K562 (cell line): ENCODE measurements around the gene SIGLEC11. TPM values are rescaled to one million over a fixed set of nuclear protein-coding genes. Genes with fewer than 3 reads are reported as not detected.

Experiments used
- BCOR ChIP-seq: fragments of 450-650 bp; IDR thresholded peaks from 2 replicates; pipeline ENCODE4 v1.6.1; 2016
- CHD2 ChIP-seq: IDR thresholded peaks from 2 replicates; pipeline ENCODE4 v1.6.1; 2011; ENCODE audit warnings: low read depth, low read length
- GTF2F1 ChIP-seq: IDR thresholded peaks from 2 replicates; pipeline ENCODE4 v1.6.1; 2011; ENCODE audit warnings: low read depth, low read length, improper control_type of control experiment
- HDAC2 ChIP-seq: fragments of 450-650 bp; IDR thresholded peaks from 2 replicates; pipeline ENCODE4 v1.6.1; 2016; ENCODE audit warnings: mild to moderate bottlenecking
- MBD2 ChIP-seq: sonication (generic); IDR thresholded peaks from 2 replicates; pipeline ENCODE4 v1.6.1; 2016; ENCODE audit warnings: low read depth, borderline replicate concordance
- MCM7 ChIP-seq, 2 experiments: fragments of 450-650 bp; IDR thresholded peaks; 2 replicates each; pipeline ENCODE4 v1.6.1; 2016 to 2018
- OTX1 ChIP-seq: fragments of 450-650 bp; formaldehyde crosslinking; IDR thresholded peaks from 2 replicates; pipeline ENCODE4 v1.4.0; 2022; ENCODE audit warnings: mild to moderate bottlenecking
- POLR2AphosphoS2 ChIP-seq: IDR thresholded peaks from 2 replicates; pipeline ENCODE4 v1.6.1; 2012; ENCODE audit warnings: low read length, improper control_type of control experiment
- RCOR1 ChIP-seq, 2 experiments: IDR thresholded peaks; 2 replicates each; pipeline ENCODE4 v1.6.1; 2012; ENCODE audit warnings: low read depth in 2 of 2, low read length in 2 of 2, borderline replicate concordance in 1 of 2, improper control_type of control experiment in 1 of 2
- TCFL5 ChIP-seq: fragments of 250-450 bp; sonication (Bioruptor Pico); conservative IDR thresholded peaks from 2 replicates; pipeline ENCODE4 v1.6.1; 2021; ENCODE audit warnings: mild to moderate bottlenecking, moderate library complexity, matching md5 sums
- XRCC3 ChIP-seq: fragments of 450-650 bp; IDR thresholded peaks from 2 replicates; pipeline ENCODE4 v1.6.1; 2017; ENCODE audit warnings: mild to moderate bottlenecking, moderate library complexity
- ZFP36 ChIP-seq: fragments of 150-350 bp; IDR thresholded peaks from 2 replicates; pipeline ENCODE4 v1.6.1; 2018; ENCODE audit warnings: low read length, low read depth; ENCODE audit not compliant: partially characterized antibody
- ZNF134 ChIP-seq: fragments of 250-450 bp; sonication (Bioruptor Pico); conservative IDR thresholded peaks from 2 replicates; pipeline ENCODE4 v1.4.0; 2020
- ZNF146 ChIP-seq: IDR thresholded peaks from one replicate; pipeline ENCODE4 v1.6.1; 2018; ENCODE audit warnings: missing compliant biosample characterization; ENCODE audit not compliant: unreplicated experiment
- ZNF217 ChIP-seq: sonication (generic); formaldehyde crosslinking; IDR thresholded peaks from 2 replicates; pipeline ENCODE4 v1.8.0; 2022; ENCODE audit warnings: mild to moderate bottlenecking, missing genetic modification reagents
- ZNF584 ChIP-seq: fragments of 200-800 bp; sonication (Bioruptor generic); IDR thresholded peaks from 2 replicates; pipeline ENCODE4 v1.6.1; 2016; ENCODE audit warnings: low read depth, mild to moderate bottlenecking, missing genetic modification characterization, missing compliant biosample characterization
- ZNF668 ChIP-seq: fragments of 250-450 bp; sonication (Bioruptor Pico); IDR thresholded peaks from 2 replicates; pipeline ENCODE4 v1.8.0; 2022; ENCODE audit warnings: mild to moderate bottlenecking, inconsistent platforms
- polyA plus RNA-seq, 8 experiments: library from polyadenylated mRNA; depleted of rRNA in 4 of 8; stranded (reverse) in 5 of 8; unstranded in 3 of 8; fragments of >200 nt; fragmentation: Nextera tagmentation in 2 of 8; fragmentation: Illumina TruSeq in 1 of 8; extraction: Ambion mirVana in 2 of 8; extraction: Trizol in 1 of 8; gene quantifications; 2 replicates each; pipeline versions ENCODE4 v1.2.1 to v1.2.3, GENCODE V29; 2011 to 2014; ENCODE audit warnings: inconsistent platforms in 1 of 8, missing spikeins in 1 of 8
- total RNA-seq, 7 experiments: library from RNA; depleted of rRNA in 6 of 7; stranded (reverse); fragments of >200 nt in 6 of 7; fragmentation: Illumina TruSeq in 2 of 7; extraction: Trizol in 2 of 7; gene quantifications; 2 replicates each; pipeline versions ENCODE4 v1.2.1 to v1.2.3, GENCODE V29; 2011 to 2021; ENCODE audit warnings: low replicate concordance in 1 of 7
- TF ChIP-seq, protein P1 (sequence below): fragments of 250-450 bp; sonication (Bioruptor Pico); IDR thresholded peaks from 2 replicates; pipeline ENCODE4 v1.8.0; 2022; ENCODE audit warnings: inconsistent platforms, mild to moderate bottlenecking, moderate library complexity, borderline replicate concordance
- TF ChIP-seq, protein P2 (sequence below): fragments of 450-650 bp; IDR thresholded peaks from 2 replicates; pipeline ENCODE4 v1.6.1; 2017; ENCODE audit warnings: antibody characterized with exemption
- TF ChIP-seq, protein P3 (sequence below): sonication (generic); formaldehyde crosslinking; IDR thresholded peaks from 2 replicates; pipeline ENCODE4 v1.8.1; 2023; ENCODE audit warnings: mild to moderate bottlenecking, missing genetic modification reagents
- TF ChIP-seq, protein P4 (sequence below): fragments of 450-650 bp; formaldehyde crosslinking; IDR thresholded peaks from 2 replicates; pipeline ENCODE4 v1.4.0; 2020; ENCODE audit warnings: mild to moderate bottlenecking, moderate library complexity
- TF ChIP-seq, protein P5 (sequence below): fragments of 250-450 bp; sonication (Bioruptor Pico); IDR thresholded peaks from 2 replicates; pipeline ENCODE4 v1.8.0; 2021; ENCODE audit warnings: moderate library complexity, mild to moderate bottlenecking, inconsistent platforms
- TF ChIP-seq, protein P6 (sequence below), 2 experiments: fragments of 450-650 bp in 1 of 2; sonication (generic) in 1 of 2; formaldehyde crosslinking; conservative IDR thresholded peaks; 2 replicates each; pipeline versions ENCODE4 v1.4.0 to v1.8.1; 2020 to 2022; ENCODE audit warnings: mild to moderate bottlenecking in 1 of 2, missing genetic modification reagents in 1 of 2

SIGLEC11 gene
- total and polyA plus RNA-seq, 9 of the 15 experiments (the other 6 are each of a cell fraction or from before 2014, with no cell fraction given), result not detected

DNA sequence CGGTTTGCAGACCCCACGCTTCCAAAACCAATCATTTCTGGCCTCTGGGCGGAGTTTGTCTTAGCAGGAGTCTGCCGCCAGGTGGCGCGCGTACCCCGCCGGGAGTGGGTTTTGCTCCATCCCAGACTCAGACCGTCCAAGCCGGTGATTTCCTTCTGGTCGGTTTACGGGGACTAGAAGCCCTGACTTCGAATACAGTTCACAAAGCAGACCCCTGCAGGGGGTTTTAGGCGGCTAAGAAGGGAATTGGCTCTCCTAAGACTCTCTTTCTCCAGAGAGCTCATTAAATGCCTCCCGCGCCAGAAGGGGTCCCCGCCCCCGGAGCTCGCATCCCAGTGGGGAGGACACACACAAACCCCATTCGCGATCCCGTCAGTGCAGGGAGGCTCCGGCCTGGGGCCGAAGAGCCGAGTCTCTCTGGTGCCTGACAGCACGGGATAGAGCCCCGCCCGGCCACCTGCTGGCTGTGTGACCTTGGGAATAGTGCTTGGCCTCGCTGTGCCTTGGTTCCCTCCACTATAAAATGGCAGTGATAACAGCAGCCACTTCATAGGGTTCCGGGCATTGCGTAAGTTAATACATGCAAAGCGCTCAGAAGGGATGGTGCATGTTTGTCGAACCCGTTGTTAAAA is 23.1 kb downstream of the SIGLEC11 start (continued):
- TF ChIP-seq, protein P1, sequence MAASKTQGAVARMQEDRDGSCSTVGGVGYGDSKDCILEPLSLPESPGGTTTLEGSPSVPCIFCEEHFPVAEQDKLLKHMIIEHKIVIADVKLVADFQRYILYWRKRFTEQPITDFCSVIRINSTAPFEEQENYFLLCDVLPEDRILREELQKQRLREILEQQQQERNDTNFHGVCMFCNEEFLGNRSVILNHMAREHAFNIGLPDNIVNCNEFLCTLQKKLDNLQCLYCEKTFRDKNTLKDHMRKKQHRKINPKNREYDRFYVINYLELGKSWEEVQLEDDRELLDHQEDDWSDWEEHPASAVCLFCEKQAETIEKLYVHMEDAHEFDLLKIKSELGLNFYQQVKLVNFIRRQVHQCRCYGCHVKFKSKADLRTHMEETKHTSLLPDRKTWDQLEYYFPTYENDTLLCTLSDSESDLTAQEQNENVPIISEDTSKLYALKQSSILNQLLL, result no peak
- TF ChIP-seq HDAC2, result 0 out of 2 replicates have a peak, but pooled peaks have one; percentile 13
- TF ChIP-seq, protein P2, sequence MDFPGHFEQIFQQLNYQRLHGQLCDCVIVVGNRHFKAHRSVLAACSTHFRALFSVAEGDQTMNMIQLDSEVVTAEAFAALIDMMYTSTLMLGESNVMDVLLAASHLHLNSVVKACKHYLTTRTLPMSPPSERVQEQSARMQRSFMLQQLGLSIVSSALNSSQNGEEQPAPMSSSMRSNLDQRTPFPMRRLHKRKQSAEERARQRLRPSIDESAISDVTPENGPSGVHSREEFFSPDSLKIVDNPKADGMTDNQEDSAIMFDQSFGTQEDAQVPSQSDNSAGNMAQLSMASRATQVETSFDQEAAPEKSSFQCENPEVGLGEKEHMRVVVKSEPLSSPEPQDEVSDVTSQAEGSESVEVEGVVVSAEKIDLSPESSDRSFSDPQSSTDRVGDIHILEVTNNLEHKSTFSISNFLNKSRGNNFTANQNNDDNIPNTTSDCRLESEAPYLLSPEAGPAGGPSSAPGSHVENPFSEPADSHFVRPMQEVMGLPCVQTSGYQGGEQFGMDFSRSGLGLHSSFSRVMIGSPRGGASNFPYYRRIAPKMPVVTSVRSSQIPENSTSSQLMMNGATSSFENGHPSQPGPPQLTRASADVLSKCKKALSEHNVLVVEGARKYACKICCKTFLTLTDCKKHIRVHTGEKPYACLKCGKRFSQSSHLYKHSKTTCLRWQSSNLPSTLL, result peak; percentile 91
- TF ChIP-seq BCOR, result 0 out of 2 replicates have a peak, but pooled peaks have one; percentile 37
- no peak for TF ChIP-seq MCM7 (IDR thresholded peaks at IDR 0.05)
- TF ChIP-seq, protein P3, sequence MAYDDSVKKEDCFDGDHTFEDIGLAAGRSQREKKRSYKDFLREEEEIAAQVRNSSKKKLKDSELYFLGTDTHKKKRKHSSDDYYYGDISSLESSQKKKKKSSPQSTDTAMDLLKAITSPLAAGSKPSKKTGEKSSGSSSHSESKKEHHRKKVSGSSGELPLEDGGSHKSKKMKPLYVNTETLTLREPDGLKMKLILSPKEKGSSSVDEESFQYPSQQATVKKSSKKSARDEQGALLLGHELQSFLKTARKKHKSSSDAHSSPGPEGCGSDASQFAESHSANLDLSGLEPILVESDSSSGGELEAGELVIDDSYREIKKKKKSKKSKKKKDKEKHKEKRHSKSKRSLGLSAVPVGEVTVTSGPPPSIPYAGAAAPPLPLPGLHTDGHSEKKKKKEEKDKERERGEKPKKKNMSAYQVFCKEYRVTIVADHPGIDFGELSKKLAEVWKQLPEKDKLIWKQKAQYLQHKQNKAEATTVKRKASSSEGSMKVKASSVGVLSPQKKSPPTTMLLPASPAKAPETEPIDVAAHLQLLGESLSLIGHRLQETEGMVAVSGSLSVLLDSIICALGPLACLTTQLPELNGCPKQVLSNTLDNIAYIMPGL (CRISPR knock-in tag), result peak; percentile 65; the same call in 1 of the 2 replicates
- TF ChIP-seq, protein P4, sequence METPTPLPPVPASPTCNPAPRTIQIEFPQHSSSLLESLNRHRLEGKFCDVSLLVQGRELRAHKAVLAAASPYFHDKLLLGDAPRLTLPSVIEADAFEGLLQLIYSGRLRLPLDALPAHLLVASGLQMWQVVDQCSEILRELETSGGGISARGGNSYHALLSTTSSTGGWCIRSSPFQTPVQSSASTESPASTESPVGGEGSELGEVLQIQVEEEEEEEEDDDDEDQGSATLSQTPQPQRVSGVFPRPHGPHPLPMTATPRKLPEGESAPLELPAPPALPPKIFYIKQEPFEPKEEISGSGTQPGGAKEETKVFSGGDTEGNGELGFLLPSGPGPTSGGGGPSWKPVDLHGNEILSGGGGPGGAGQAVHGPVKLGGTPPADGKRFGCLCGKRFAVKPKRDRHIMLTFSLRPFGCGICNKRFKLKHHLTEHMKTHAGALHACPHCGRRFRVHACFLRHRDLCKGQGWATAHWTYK (CRISPR knock-in tag), result no peak
- TF ChIP-seq TCFL5 (CRISPR knock-in tag), result no peak
- no peak for TF ChIP-seq XRCC3
- TF ChIP-seq RCOR1 (IDR thresholded peaks at IDR 0.05; ENCODE audit: borderline replicate concordance in 1 of 2, low read depth in 2 of 2, low read length in 2 of 2), result no peak
- TF ChIP-seq OTX1 (CRISPR knock-in tag), result no peak
- no peak for TF ChIP-seq GTF2F1
- TF ChIP-seq ZFP36, result peak; percentile 72
- no peak for TF ChIP-seq MBD2
- TF ChIP-seq, protein P5, sequence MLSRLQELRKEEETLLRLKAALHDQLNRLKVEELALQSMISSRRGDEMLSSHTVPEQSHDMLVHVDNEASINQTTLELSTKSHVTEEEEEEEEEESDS (CRISPR knock-in tag), result no peak
- TF ChIP-seq, protein P6, sequence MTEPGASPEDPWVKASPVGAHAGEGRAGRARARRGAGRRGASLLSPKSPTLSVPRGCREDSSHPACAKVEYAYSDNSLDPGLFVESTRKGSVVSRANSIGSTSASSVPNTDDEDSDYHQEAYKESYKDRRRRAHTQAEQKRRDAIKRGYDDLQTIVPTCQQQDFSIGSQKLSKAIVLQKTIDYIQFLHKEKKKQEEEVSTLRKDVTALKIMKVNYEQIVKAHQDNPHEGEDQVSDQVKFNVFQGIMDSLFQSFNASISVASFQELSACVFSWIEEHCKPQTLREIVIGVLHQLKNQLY (CRISPR knock-in tag; conservative IDR thresholded peaks at IDR 0.05), result no peak
- TF ChIP-seq ZNF584 (CRISPR knock-in tag), result no peak
- no peak for TF ChIP-seq CHD2
- TF ChIP-seq ZNF668, result no peak
- TF ChIP-seq ZNF134, result no peak
- no peak for TF ChIP-seq POLR2AphosphoS2
- no peak for TF ChIP-seq ZNF146
- no peak for TF ChIP-seq ZNF217 (CRISPR knock-in tag)
